HTERT RPE-1 (cell line): ENCODE results near the gene VAMP4.

ENCODE experiments used
- in situ Hi-C: fragments of 300-500 bp; cut with MboI; formaldehyde crosslinking; loops from 4 replicates; pipeline ENCODE4 v1.14.3; 2020; ENCODE audit warnings: low sequenced_read_pairs

Gene VAMP4

DNA sequence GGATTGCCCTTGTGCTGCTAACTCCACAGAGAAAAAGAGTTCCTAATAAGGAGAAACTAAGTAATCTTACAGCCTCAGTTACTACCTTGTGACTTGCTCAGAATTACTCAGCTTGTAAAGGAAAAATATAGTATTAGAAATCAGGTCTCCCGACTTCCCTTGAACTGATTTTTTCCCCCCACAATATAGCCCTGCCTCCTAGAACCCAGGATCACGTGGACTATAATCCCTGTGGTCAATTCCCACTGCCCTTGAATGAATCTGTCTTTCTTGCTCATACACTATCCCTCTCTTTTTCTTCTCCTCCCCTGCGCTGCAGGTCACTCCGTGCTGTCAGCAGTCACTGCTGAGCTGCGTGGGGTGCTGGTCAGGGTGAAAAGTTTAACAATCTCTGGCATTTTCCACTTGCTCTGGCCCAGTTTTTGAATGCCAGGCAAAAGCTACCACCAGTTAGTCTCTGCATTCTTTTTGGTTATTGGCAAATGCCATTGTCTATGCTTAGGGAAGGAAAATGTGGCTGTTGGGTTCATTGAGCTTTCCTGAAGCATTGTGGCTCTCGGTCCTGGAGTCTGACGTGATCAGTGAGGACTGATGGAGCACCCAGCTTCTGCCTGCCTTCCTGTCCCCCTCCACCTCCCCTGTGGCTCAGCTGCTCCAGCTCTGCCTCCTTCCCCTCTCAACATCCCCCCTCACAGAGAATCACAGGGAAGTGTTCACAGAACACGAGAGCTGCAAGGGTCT, 87.5 kb downstream of the VAMP4 start:
- in situ Hi-C loops: no loop called here

DNA sequence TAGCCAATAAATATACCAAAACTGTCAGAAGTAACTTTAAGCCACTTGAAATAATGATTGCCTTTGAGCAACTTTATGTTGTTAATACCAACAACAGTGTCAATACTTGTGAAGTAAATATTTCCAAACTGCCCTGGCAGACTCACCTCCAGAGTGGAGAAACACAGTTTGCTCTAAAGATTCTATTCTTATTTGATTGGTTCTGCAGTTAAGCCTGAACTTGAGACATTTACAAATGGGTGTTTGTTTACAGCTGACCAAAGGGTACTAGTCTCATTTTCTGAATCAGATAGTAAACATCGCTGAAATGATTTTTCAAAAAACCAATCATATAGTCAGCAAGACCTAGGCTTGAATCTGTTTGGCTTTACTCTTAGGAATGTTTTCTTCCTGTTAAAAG, 88.1 kb downstream of the VAMP4 start:
- in situ Hi-C loops: no loop called here

DNA sequence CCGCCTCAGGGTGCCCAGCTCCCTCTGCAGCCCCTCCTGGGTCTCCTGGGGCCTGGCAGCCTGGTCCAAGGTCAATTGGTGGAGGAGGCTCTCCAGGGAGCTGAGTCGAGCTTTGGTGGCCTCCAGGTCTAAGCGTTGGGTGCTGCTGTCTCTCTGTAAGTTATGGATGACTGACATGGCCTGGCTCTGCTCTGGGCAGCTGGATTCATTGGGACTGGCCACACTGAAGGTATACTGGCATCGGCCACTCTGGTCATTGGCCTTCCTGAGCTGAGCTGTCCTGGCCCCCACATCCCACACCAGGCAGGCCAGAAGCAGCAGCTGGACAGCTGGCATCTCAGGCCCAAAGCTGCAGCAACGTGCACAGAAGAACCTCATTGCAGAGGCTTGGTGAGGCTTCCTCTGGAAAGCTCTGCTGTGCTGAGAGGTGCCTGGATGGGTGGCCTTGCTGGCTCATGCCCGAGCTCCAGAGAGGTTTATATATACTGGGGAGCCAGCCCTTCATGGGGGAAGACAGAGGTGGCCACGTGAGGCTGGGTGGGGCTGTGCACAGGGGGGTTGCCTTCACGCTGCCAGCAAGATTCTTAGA, 89.5 kb downstream of the VAMP4 start, which contains the start of gene MYOC:
Gene MYOC (minus strand): TSS at position 455 of the 589 bp plus-strand sequence. CDS start 77 bp downstream, at position 378.
- in situ Hi-C loops: no loop called here
